NOMO-1 treated with dmso at 0.1 percent for 144 hours (cell line): ENCODE results near the gene FBXO15.

Experiments
- DNase-seq: peaks from one replicate; lab custom pipeline; 2025; ENCODE audit not compliant: unreplicated experiment; lab: John Stamatoyannopoulos, UW

FBXO15 gene

GRCh38 chr18:74153793-74154192 lies 6.2 kb upstream of the FBXO15 start:
- DNase-seq, result no peak

DNA sequence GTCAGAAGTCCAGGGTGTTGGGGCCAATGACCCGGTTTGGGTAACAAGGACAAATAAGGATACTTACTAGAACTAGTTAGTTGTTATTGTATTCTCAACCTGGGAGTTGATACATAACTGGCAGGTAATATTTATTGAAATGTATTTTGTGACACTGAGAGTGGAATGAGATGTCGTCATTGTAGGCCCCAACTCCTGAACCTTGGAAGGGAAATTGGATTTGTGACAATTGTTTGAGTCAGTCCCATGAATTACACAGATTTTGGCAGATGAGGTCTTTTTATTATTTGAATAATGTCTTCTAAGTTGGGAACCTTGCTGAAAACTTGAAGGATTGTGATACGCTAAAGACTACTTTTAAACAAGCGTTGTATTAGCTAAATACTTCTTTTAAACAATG lies 5.7 kb upstream of the FBXO15 start:
- DNase-seq, result no peak

GRCh38 chr18:74152857-74153256 lies 5.2 kb upstream of the FBXO15 start:
- DNase-seq, result no peak

DNA sequence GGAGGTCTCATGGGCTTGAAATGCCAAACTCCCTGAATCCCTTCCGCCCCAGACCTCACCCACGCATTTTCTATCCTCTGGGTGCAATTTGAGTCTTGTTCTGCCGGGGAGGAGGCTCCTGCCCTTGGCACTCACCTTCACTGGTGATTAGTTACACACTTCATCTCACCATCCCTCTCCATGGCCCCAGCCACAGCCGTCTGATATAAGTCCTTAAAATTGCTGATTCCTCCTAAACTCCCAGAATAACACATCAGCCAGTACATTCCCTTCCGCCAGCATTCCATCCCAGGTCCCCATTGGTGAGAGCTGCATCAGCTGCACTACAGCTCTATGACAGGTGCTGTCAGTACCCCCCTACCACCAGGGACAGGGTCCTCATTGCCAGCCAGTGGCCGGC lies 4.6 kb upstream of the FBXO15 start:
- DNase-seq, result no peak

- DNase-seq, result no peak
Observed at GRCh38 chr18:74149878-74150277, 2.2 kb upstream of the FBXO15 start.

DNA sequence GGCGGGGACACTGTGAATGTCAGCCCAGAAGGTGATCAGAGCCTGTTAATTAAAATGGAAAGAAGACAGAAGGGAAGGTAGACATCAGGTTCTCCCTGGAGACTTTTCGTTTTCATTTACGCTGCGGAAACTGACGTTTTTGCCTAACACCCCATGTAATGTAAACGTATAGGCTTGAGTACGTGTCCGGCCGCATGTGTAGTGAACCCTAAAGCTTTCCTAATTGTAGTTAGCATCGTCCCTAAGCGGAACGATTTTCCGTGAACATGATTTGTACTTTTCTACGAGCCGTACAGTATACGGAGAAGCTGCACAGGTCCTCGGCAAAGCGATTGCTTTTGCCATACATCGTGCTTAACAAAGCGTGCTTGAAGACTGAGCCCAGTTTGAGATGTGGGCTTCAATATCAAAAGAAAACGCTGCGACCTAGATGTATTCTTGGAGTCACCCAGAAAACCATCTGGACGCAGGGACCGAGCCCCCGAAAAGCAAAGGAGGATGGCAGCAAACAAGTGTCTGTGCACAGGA lies 973 bp upstream of the FBXO15 start:
- no peak for DNase-seq

- DNase-seq, result no peak
Observed at GRCh38 chr18:74147491-74147778, 199 bp downstream of the FBXO15 start.

- no peak for DNase-seq
Observed at GRCh38 chr18:74146756-74147155, 878 bp downstream of the FBXO15 start.

GRCh38 chr18:74142252-74142651 lies 5.4 kb downstream of the FBXO15 start:
- no peak for DNase-seq

- DNase-seq, result no peak
Observed at GRCh38 chr18:74141667-74142066, 6.0 kb downstream of the FBXO15 start.

- no peak for DNase-seq
Observed at GRCh38 chr18:74140582-74140981, 7.1 kb downstream of the FBXO15 start.

GRCh38 chr18:74139888-74140287 lies 7.7 kb downstream of the FBXO15 start:
- DNase-seq, result no peak

DNA sequence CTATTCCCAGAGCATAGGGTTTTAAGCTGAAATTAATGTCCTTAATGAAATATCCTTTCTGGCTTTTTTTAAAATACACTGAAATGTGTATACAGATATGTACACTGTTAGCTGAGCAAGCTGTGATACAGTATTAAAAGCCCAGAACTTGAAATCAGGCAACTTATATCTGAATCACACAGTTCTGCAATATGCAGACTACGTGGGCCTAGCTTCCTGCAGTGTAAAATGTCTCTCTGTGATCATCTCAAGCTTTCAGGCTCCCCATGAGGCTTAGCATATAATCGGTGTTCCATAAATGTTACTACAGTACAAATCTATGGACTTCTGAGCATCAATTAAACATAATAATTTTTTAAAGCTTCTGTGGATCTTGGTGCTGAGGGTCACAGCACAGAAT lies 8.2 kb downstream of the FBXO15 start:
- no peak for DNase-seq

DNA sequence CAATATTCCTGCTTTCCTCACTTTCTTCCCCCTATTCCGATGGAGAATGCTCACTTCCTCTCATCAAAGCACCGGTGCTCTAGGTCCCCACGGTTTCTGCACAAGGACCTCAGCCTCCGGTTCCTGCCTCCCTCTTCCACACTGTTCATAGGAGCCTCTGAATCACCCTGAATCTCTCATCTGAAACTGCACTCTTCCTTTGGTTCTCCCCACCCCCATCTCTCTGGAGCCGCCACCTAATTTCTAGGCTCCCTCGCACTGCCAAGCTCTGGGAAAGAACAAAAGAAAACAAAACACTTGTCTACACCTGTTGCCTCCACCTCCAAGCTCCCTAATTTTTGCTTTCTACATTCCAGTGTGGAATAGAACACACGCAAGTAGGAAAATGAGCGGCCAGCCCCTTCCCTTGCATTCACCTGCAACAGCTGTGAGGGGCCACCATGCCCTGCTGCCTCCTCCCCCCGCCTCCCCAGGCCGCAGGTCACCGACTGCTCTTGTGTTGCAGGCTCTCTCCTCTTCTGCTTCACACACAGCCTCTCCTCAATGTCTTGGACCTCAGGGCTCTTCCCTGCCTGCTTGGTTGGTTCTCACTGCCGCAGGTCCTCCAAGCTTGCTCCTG lies 9.6 kb downstream of the FBXO15 start:
- DNase-seq, result no peak

DNA sequence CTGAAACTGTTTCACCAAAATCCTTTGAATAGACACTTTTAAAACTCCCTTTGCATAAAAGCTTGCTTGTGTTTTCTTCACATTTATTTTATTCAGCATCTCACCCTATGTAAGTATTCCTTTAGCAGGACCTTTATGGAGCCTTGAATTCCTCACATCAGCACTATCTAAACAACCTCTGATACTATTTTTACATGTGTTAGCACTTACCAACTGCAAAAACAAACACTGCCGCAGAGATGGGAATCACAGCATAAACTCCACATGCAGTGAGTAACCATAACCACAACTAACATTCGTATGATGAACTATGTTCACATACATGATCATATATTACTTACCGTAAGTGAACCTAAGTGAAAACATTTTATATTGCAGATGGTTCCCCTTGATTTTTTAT lies 15.4 kb downstream of the FBXO15 start:
- DNase-seq, result no peak

DNA sequence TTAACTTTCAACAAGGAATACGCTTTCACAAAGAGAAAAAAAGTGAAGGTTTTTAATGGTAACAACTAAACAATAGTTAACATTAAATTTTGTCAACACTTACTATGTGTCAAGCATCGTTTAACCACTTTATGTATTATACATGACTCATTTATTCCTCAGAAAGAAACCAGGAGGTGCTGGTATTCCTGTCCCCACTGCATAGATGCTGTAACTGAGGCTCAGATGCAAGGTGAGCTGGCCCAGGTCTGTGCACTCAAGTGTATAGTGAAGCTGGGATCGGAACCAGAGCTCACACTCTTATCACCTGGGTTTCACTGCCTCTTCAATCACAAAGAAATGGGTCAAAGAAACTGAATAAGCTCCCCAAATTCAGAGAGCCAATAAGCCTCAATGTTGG lies 16.5 kb downstream of the FBXO15 start:
- DNase-seq, result no peak

GRCh38 chr18:74128159-74128558 lies 19.5 kb downstream of the FBXO15 start:
- DNase-seq, result no peak

GRCh38 chr18:74126684-74127655 lies 20.7 kb downstream of the FBXO15 start:
- DNase-seq, result no peak

DNA sequence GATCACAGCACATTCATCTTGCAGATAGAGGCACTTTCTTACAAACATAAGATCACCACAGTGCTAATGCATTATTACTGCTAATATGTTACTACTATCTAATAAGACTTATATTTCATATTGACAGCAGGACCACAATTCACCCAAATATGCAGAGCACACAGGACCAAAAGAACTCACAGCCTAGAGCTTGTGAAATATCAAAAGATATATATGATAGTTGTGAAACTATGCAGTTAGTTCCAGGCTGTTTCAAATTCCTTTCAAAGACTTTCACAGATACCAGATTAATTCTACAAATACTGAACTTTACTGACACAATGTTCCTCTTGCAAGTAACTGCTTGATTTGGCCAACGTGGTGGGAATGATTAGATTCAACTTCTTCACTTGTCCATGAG lies 23.0 kb downstream of the FBXO15 start:
- DNase-seq, result no peak

GRCh38 chr18:74123200-74123599 lies 24.4 kb downstream of the FBXO15 start:
- no peak for DNase-seq

DNA sequence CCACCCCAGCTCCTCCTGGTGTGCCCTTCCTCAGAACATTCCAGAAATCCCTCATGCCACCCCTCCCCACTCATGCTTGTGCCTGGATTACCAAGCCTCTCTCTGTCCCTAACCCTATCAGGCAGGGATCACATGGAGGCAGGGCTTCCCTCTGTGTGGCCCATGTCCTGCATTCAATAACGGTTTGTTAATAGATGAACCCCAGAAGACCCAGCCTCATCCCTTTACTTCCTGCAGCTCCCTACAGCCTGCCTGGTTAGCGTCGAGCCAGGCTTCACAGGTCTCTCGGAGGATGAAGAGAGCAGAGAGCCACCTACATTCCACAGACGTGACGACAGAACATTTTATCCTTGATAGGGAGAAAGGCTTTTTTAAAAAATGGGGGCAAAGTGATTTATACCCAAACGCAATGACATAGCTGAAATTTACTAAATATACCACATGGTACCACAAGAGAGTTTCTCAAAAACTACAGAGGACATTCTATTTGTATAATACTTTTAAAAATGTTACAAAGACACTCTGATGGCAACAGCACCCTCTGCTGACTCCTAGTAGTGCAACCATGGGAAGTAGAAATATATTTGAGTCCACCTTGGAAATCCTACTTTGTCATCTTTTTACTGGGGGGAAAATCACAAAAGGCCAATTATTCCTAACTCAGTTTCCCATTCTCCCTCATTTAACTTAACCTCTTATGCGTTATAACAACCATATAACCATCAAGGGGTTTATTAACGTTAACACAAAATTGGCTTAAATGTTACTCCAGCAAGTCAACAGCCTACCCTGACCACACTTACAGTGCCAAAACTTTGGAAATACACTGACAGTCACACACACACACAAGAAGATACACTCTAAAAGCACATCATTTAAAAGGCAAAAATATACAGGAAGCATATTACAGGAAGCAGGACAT lies 30.7 kb downstream of the FBXO15 start:
- DNase-seq, result no peak
